Common myeloid progenitor, CD34-positive (primary cell): ENCODE data around the gene RINT1.
"Not testable (repeated sequence)": the region's sequence is repeated elsewhere in the genome, so short reads cannot be mapped to it uniquely, and the experiment has no call there.

Source experiments
- CTCF ChIA-PET: fragments of 350-600 bp; sonication (Branson Sonifier 250); formaldehyde crosslinking; loops from one replicate; lab custom pipeline; 2021; ENCODE audit warnings: antibody characterized with exemption; lab: Charles Lee
- POLR2A ChIA-PET: fragments of 350-600 bp; sonication (Branson Sonifier 250); formaldehyde crosslinking; loops from one replicate; lab custom pipeline; 2021; ENCODE audit warnings: antibody characterized with exemption; lab: Charles Lee
- DNase-seq, 3 donors: peaks; one replicate each; pipeline versions ENCODE4 v3.0.0 to v3.0.0-alpha.2; 2013
- H3K27ac ChIP-seq, 2 experiments: 1 replicate in 1 of 2; 2 replicates in 1 of 2; pipeline ENCODE4 v1.7.0; 2013; ENCODE audit warnings: inconsistent platforms in 2 of 2, low read length in 2 of 2, mild to moderate bottlenecking in 2 of 2, low read depth in 1 of 2, moderate library complexity in 1 of 2; ENCODE audit not compliant: severe bottlenecking in 2 of 2, insufficient read depth in 1 of 2, poor library complexity in 1 of 2
- H3K27me3 ChIP-seq, 5 experiments: replicated peaks in 2 of 5; 1 replicate in 3 of 5; 2 replicates in 2 of 5; pipeline versions ENCODE4 v1.6.1 to v1.7.0; 2013; ENCODE audit warnings: low read length in 4 of 5, mild to moderate bottlenecking in 2 of 5, moderate library complexity in 2 of 5, inconsistent platforms in 1 of 5; ENCODE audit not compliant: insufficient read depth in 5 of 5, control insufficient read depth in 4 of 5
- H3K36me3 ChIP-seq, 4 experiments: 1 replicate in 2 of 4; 2 replicates in 2 of 4; pipeline versions ENCODE4 v1.6.1 to v1.7.0; 2013; ENCODE audit warnings: low read length in 3 of 4, control low read depth in 1 of 4, mild to moderate bottlenecking in 1 of 4; ENCODE audit not compliant: control insufficient read depth in 4 of 4, insufficient read depth in 4 of 4
- H3K4me1 ChIP-seq, 4 experiments: 1 replicate in 3 of 4; 2 replicates in 1 of 4; pipeline versions ENCODE4 v1.6.1 to v1.7.1; 2013; ENCODE audit warnings: low read length in 3 of 4, mild to moderate bottlenecking in 3 of 4, control low read depth in 1 of 4, inconsistent platforms in 1 of 4, moderate library complexity in 1 of 4; ENCODE audit not compliant: control insufficient read depth in 4 of 4, insufficient read depth in 4 of 4; ENCODE audit errors: control extremely low read depth in 1 of 4
- H3K4me3 ChIP-seq, 7 experiments: 1 replicate in 4 of 7; 2 replicates in 3 of 7; pipeline versions ENCODE4 v1.5.1 to v1.7.0; 2013; ENCODE audit warnings: mild to moderate bottlenecking in 7 of 7, low read length in 6 of 7, moderate library complexity in 6 of 7, inconsistent platforms in 2 of 7, low read depth in 2 of 7, control low read depth in 1 of 7; ENCODE audit not compliant: insufficient read depth in 4 of 7, control insufficient read depth in 1 of 7; ENCODE audit errors: extremely low read depth in 1 of 7
- H3K9me3 ChIP-seq, 5 experiments: 1 replicate in 4 of 5; 2 replicates in 1 of 5; pipeline versions ENCODE4 v1.6.1 to v1.7.1; 2013; ENCODE audit warnings: low read length in 4 of 5, mild to moderate bottlenecking in 2 of 5, inconsistent platforms in 1 of 5, low read depth in 1 of 5, moderate library complexity in 1 of 5; ENCODE audit not compliant: control insufficient read depth in 4 of 5, insufficient read depth in 2 of 5; ENCODE audit errors: control extremely low read depth in 1 of 5
- WGBS: methylation state at CpG from one replicate; pipeline ENCODE4 v1.1.5; 2013; ENCODE audit not compliant: insufficient coverage; 5-methylcytosine and 5-hydroxymethylcytosine counted together

RINT1 gene

DNA sequence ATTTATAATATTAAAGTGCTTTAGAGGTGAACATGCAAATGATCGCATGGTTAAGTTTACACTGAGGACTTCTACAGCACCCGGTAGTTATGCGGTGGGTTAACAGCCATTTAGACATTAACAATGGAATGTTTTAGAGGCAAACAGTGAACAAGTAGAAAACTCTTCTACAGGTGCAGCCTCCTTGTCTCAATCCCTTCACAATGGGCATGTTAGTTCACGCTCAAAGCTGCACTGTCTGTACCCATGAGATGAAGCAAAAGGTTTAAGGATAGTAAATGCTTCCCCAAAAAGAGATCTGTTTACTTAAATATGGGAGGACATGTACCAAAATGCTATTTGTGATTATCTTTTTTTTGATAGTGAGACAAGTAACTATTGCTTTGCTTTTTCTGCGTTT lies 35.0 kb upstream of the RINT1 start:
- no peaks in the 10 kb centered on the region for H3K27me3 ChIP-seq
- no peak overlapping the region for H3K27ac ChIP-seq
- no peak for DNase-seq
- peaks cover 6 to 39% (median 14%) of the 10 kb centered on the region in 4 experiments for H3K36me3 ChIP-seq
- no peak overlapping the region for H3K4me3 ChIP-seq
- POLR2A ChIA-PET: interaction anchor here (0.8 kb wide), 1 partner anchor 92 kb away, joined by 3 read pairs; no protein-coding TSS in a partner anchor
- WGBS: 100% methylated on average over 1 of the region's 5 CpGs
- CTCF ChIA-PET: interaction anchor here (1.3 kb wide), 1 partner anchor 8 kb away, joined by 3 read pairs; no protein-coding TSS in a partner anchor
- no peaks in the 10 kb centered on the region for H3K4me1 ChIP-seq
- no peaks in the 10 kb centered on the region for H3K9me3 ChIP-seq

DNA sequence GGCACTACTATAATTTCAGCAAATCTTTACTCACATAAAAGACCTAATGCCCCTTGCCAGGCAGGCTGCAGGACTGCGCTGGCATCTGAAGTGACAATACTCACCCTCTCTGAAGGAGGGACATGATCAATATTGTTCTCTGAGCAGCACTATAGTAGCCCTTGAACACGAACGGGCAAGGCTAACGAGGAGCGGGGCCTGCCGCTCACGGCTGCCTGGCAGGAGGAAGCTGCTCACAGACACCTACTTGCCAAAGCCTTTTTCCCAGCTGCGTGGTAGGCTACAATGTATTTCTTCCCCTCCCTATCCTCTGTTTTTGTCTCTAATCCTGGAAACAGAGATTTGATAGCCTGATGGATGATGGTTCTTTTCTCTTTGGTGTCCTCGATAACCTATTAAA lies 29.8 kb upstream of the RINT1 start:
- Histone ChIP-seq H3K4me3 (no peak overlapping the region), H3K27me3 (no peaks in the 10 kb centered on the region), H3K4me1 (no peaks in the 10 kb centered on the region), H3K36me3 (peaks cover 7 to 56% (median 21%) of the 10 kb centered on the region in 4 experiments), H3K27ac (no peak overlapping the region), H3K9me3 (no peaks in the 10 kb centered on the region)
- no peak for DNase-seq
- ChIA-PET POLR2A (no interaction called here), CTCF (no interaction called here)
- 94% methylated on average over 7 of the region's 9 CpGs for WGBS

DNA sequence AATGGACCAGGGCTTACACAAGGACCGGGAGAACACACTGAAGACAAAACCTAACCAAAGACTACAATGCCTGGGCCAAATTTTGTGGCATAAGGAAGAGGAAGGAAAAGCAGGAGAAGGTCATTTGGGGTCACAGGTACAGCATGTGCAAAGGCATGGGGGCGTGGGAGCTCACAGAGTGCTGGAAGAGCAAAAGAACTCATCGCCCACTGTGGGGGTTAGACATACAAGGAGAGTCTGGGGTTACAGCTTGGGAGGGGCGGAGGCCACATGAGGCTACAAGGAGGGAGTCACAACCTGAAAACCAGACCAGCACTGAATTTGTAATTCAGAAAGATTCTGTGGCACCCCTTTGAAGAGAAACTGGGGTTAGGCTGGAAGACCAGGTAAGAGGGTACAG lies 19.6 kb upstream of the RINT1 start:
- H3K36me3 ChIP-seq: peaks cover 0 to 13% (median 8%) of the 10 kb centered on the region in 4 experiments
- WGBS: 71% methylated on average over 4 of the region's 4 CpGs
- no peak overlapping the region for H3K27ac ChIP-seq
- ChIA-PET POLR2A (no interaction called here), CTCF (no interaction called here)
- no peaks in the 10 kb centered on the region for H3K9me3 ChIP-seq
- H3K4me1 ChIP-seq: peaks cover 0 to 7% (median 2%) of the 10 kb centered on the region in 4 experiments
- H3K4me3 ChIP-seq: no peak overlapping the region
- no peak for DNase-seq
- no peaks in the 10 kb centered on the region for H3K27me3 ChIP-seq

DNA sequence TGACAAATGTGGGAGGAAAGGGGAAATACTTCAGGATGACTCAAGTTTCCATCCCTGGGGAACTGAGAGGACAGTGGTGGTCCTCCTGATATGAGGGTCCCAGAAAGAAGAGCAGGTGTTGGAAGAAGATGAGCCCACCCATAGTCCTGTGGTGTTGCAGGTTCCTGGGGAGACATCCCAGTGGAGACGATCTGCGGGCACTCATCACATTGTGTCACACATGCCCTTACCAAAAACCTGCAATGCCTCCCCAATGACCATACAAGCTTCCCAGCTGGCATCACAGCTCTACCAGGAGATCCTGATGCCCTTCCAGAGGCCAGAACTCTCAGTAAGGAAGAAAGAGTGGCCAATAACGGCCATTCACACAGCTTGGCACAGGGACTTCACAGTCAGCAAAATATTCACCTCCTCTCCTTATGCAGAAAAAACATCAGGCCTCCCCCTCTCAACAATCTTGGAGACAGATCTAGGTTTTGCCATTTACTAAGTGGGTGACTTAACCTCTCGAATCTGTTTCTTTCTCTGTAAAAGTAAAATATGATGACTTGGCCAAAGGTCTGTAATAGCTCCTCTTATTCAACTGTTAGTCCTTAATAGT lies 19.0 kb upstream of the RINT1 start:
- no peak overlapping the region for H3K4me3 ChIP-seq
- no peak overlapping the region for H3K27ac ChIP-seq
- DNase-seq: no peak
- H3K36me3 ChIP-seq: peaks cover 0 to 11% (median 7%) of the 10 kb centered on the region in 4 experiments
- peaks cover 0 to 7% (median 2%) of the 10 kb centered on the region in 4 experiments for H3K4me1 ChIP-seq
- H3K27me3 ChIP-seq: no peaks in the 10 kb centered on the region
- CTCF ChIA-PET: no interaction called here
- POLR2A ChIA-PET: no interaction called here
- WGBS: 100% methylated on average over 1 of the region's 4 CpGs
- no peaks in the 10 kb centered on the region for H3K9me3 ChIP-seq

DNA sequence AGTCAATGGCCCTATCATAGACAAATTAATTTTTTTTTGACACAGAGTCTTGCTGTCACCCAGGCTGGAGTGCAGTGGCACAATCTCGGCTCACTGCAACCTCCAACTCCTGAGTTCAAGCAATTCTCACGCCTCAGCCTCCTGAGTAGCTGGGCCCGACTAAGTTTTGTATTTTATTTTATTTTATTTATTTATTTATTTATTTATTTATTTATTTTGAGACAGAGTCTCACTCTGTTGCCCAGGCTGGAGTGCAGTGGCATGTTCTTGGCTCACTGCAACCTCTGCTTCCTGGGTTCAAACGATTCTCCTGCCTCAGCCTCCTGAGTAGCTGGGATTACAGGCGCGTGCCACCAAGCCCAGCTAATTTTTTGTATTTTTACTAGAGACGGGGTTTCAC lies 16.4 kb upstream of the RINT1 start:
- POLR2A ChIA-PET, CTCF ChIA-PET, H3K9me3 ChIP-seq, H3K27ac ChIP-seq, H3K4me3 ChIP-seq, H3K4me1 ChIP-seq, DNase-seq, H3K27me3 ChIP-seq: not testable (repeated sequence)
- WGBS: 98% methylated on average over 4 of the region's 7 CpGs
- peaks cover 0 to 14% (median 3%) of the 10 kb centered on the region in 4 experiments for H3K36me3 ChIP-seq

DNA sequence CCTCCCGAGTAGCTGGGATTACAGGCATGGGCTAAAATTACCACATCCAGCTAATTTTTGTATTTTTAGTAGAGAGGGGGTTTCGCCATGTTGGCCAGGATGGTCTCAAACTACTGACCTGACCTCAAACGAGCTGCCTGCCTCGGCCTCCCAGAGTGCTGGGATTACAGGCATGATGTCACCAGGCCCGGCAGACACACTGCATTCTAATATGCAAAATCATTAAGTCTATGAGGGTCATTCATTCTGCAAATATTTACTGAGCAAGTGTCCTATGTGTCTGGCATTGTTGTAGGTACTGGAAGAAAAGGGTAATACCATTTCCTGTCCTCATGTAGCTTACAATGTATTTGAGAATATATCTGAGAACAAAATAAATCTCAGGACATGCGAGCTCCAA lies 12.6 kb upstream of the RINT1 start:
- no peaks in the 10 kb centered on the region for H3K9me3 ChIP-seq
- no peak overlapping the region for H3K27ac ChIP-seq
- 96% methylated on average over 4 of the region's 6 CpGs for WGBS
- DNase-seq: no peak
- no peaks in the 10 kb centered on the region for H3K27me3 ChIP-seq
- ChIA-PET POLR2A (interaction anchor here (0.6 kb wide), 2 partner anchors 21 to 256 kb away, joined by 3 read pairs; no protein-coding TSS in a partner anchor), CTCF (interaction anchor here (3.2 kb wide), 1 partner anchor 13 kb away, joined by 11 read pairs; the partner anchor contains the start of gene RINT1)
- H3K4me1 ChIP-seq: peaks cover 3 to 20% (median 13%) of the 10 kb centered on the region in 4 experiments
- H3K36me3 ChIP-seq: peaks cover 0 to 7% (median under 1%) of the 10 kb centered on the region in 4 experiments
- no peak overlapping the region for H3K4me3 ChIP-seq

DNA sequence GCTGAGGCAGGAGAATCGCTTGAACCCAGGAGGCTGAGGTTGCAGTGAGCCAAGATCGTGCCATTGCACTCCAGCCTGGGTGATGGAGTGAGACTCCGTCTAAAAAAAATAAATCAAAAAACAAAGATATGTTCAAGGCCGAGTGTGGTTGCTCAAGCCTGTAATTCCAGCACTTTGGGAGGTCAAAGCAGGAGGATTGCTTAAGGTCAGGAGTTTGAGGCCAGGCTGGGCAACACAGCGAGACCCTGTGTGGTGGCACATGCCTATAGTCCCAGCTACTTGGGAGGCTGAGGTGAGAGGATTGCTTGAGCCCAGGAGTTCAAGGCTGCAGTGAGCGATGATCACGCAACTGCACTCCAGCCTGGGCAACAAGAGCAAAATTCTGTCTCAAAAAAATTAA lies 11.4 kb upstream of the RINT1 start:
- H3K36me3 ChIP-seq, H3K9me3 ChIP-seq, H3K27me3 ChIP-seq, DNase-seq, H3K27ac ChIP-seq, POLR2A ChIA-PET: not testable (repeated sequence)
- Histone ChIP-seq H3K4me3 (peak overlapping the region in 2 of 7 experiments; percentile 71 to 85), H3K4me1 (peaks cover 3 to 20% (median 13%) of the 10 kb centered on the region in 4 experiments)
- WGBS: 100% methylated on average over 5 of the region's 7 CpGs
- CTCF ChIA-PET: interaction anchor here (3.2 kb wide), 1 partner anchor 12 kb away, joined by 11 read pairs; the partner anchor contains the start of gene RINT1
